A549 treated with CORT108297 at 1 μM for 4 hours (cell line): ENCODE measurements around the gene ZNF2. TPM values are rescaled to one million over a fixed set of nuclear protein-coding genes. Genes with fewer than 3 reads are reported as not detected.

Experiments
- total RNA-seq: library from RNA; stranded (reverse); fragments of 200-300 nt; extraction: Qiagen RNA extraction; gene quantifications from 5 replicates; pipeline ENCODE4 v1.2.3, GENCODE V29; 2022

The ZNF2 gene
- total RNA-seq: 2.4 to 4.6 TPM (median 3.3 TPM) in 5 replicates

GRCh38 chr2:95165371-95166064 lies at the start of gene ZNF2:
Gene ZNF2, plus strand, starts transcription at chr2:95165809. Its CDS starts 10,418 bp downstream, at chr2:95176227.

GRCh38 chr2:95121407-95122196 lies 44.0 kb upstream of the ZNF2 start, which contains the start of gene MRPS5:
Gene MRPS5, minus strand, starts transcription at chr2:95121808. Its CDS starts 17 bp downstream, at chr2:95121791.

GRCh38 chr2:95159690-95160449 lies 5.7 kb upstream of the ZNF2 start, which contains the start of gene ZNF514:
Gene ZNF514, minus strand, starts transcription at chr2:95159848. Its CDS starts 6,595 bp downstream, at chr2:95153253.

GRCh38 chr2:95207111-95207961 lies 41.7 kb downstream of the ZNF2 start, which contains the start of gene ZNF892:
Gene ZNF892, plus strand, starts transcription at chr2:95207521. Its CDS starts 295 bp downstream, at chr2:95207816.

Other genes with a start within 250 kb of the ZNF2 start
- 0.07 TPM in 1 of 5 replicates, not detected in the others for gene MAL, start 140.1 kb upstream of the ZNF2 start, total RNA-seq
- gene MRPS5, start 44.0 kb upstream of the ZNF2 start, total RNA-seq: 70.0 to 78.8 TPM (median 76.8 TPM) in 5 replicates
- 6.2 to 7.8 TPM (median 7.1 TPM) in 5 replicates for gene ZNF514, start 6.0 kb upstream of the ZNF2 start, total RNA-seq
- 0.17 to 0.60 TPM (median 0.45 TPM) in 5 replicates for gene ZNF892, start 41.7 kb downstream of the ZNF2 start, total RNA-seq
- 0.06 to 0.23 TPM in 2 of 5 replicates, not detected in the others for gene PROM2, start 108.6 kb downstream of the ZNF2 start, total RNA-seq
- 1.1 to 2.4 TPM (median 1.6 TPM) in 5 replicates for gene KCNIP3, start 131.5 kb downstream of the ZNF2 start, total RNA-seq
- 25.7 to 31.6 TPM (median 29.9 TPM) in 5 replicates for gene FAHD2A, start 236.9 kb downstream of the ZNF2 start, total RNA-seq